ENCODE data around the gene FGG. TPM values are rescaled to one million over a fixed set of nuclear protein-coding genes. Genes with fewer than 3 reads are reported as not detected.

The FGG gene
- total and polyA plus RNA-seq, 2 of the 13 experiments (the other 11 are each of a cell fraction or from before 2014, with no cell fraction given), result 1,037 to 2,423 TPM

GRCh38 chr4:154560419-154560801 is 52.0 kb downstream of the FGG start (continued):
- TF ChIP-seq HNF1B (CRISPR knock-in tag; IDR thresholded peaks at IDR 0.05) (no peak), UBTF (CRISPR knock-in tag; IDR thresholded peaks at IDR 0.05) (no peak), ZNF276 (CRISPR knock-in tag; IDR thresholded peaks at IDR 0.05; ENCODE audit: low read depth) (no peak), ZNF317 (CRISPR knock-in tag; IDR thresholded peaks at IDR 0.05) (no peak), GATAD2A (CRISPR knock-in tag; IDR thresholded peaks at IDR 0.05) (no peak), ZFP90 (CRISPR knock-in tag; IDR thresholded peaks at IDR 0.05; ENCODE audit: borderline replicate concordance) (peak; percentile 71; the same call in 1 of the 2 replicates), PBX2 (CRISPR knock-in tag; IDR thresholded peaks at IDR 0.05) (no peak), HDAC2 (CRISPR knock-in tag; IDR thresholded peaks at IDR 0.05) (no peak), ZNF746 (CRISPR knock-in tag; IDR thresholded peaks at IDR 0.05) (no peak; the same call in 1 of the 2 replicates), U2AF1 (optimal IDR thresholded peaks at IDR 0.05; ENCODE audit: low read depth, low read length) (no peak), THYN1 (CRISPR knock-in tag; IDR thresholded peaks at IDR 0.05; ENCODE audit: borderline replicate concordance, low read depth) (no peak), RBAK (CRISPR knock-in tag; IDR thresholded peaks at IDR 0.05) (no peak), NRL (CRISPR knock-in tag; IDR thresholded peaks at IDR 0.05; ENCODE audit: borderline replicate concordance) (no peak), IKZF4 (CRISPR knock-in tag; IDR thresholded peaks at IDR 0.05; ENCODE audit: borderline replicate concordance, low read depth, not compliant biosample characterization) (no peak), ZSCAN22 (CRISPR knock-in tag; IDR thresholded peaks at IDR 0.05) (no peak), ZNF354B (CRISPR knock-in tag; IDR thresholded peaks at IDR 0.05) (no peak), SATB2 (CRISPR knock-in tag; IDR thresholded peaks at IDR 0.05) (no peak), MYNN (CRISPR knock-in tag; IDR thresholded peaks at IDR 0.05; ENCODE audit: low read depth) (no peak), ATM (IDR thresholded peaks at IDR 0.05; ENCODE audit: borderline replicate concordance) (no peak), ZNF672 (CRISPR knock-in tag; IDR thresholded peaks at IDR 0.05) (no peak), TRIM24 (CRISPR knock-in tag; IDR thresholded peaks at IDR 0.05) (no peak), CHD4 (IDR thresholded peaks at IDR 0.05; ENCODE audit: borderline replicate concordance, low read length) (peak; percentile 85; the same call in 1 of the 2 replicates), ZBTB37 (CRISPR knock-in tag; IDR thresholded peaks at IDR 0.05) (no peak; the same call in 1 of the 2 replicates), JARID2 (CRISPR knock-in tag; IDR thresholded peaks at IDR 0.05; ENCODE audit: insufficient replicate concordance) (no peak)

All from HepG2 (cell line).